HG02759 (cell line): ENCODE data around the gene GRWD1.

Experiments used
- ATAC-seq: cut with Tn5 transposase; IDR thresholded peaks from one replicate; pipeline ENCODE4 v1.9.1; 2021; ENCODE audit warnings: mild to moderate bottlenecking, moderate library complexity; ENCODE audit not compliant: unreplicated experiment

The GRWD1 gene

DNA sequence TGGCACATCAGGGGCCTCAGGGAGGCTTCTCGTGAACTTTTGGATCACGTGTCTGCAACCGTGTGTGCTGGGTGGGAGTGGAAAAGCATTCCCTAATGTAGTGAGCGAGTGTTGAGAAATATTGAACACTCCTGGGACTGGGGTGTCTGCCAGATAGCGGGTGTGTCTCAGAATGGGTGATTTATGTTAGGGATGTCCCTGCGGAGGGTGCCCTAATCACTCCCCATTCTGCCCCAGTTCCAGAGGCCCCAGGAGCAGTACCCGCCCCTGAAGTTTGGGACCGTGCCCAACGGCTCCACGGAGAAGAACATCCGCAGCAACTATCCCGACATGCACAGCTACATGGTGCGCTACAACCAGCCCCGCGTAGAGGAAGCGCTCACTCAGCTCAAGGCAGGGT is 24.2 kb upstream of the GRWD1 start:
- ATAC-seq: no peak

DNA sequence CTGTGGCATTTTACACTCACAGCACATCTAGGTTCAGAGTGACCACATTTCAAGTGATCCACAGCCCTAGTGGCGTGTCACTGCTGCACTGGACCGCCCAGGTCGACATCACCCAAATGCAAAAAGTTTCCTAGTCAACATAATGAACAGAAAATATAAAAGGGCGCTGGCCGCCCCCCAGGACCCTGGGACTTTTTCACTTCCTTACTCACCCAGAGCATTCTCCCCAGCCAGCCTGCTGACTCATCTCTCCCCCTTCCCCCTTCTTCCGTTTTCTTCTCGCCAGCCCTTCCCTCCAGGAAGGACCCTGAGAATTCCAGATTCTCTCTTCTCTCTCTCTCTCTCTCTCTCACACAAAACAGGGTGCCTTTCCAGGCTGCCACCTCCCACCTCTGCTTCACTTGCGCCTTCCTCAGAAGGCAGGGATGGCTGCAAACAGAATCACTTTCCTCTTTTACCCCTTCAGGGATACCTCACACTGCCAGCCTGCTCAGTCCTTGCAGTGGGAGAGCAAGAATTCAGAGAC is 21.0 kb upstream of the GRWD1 start:
- ATAC-seq: no peak

DNA sequence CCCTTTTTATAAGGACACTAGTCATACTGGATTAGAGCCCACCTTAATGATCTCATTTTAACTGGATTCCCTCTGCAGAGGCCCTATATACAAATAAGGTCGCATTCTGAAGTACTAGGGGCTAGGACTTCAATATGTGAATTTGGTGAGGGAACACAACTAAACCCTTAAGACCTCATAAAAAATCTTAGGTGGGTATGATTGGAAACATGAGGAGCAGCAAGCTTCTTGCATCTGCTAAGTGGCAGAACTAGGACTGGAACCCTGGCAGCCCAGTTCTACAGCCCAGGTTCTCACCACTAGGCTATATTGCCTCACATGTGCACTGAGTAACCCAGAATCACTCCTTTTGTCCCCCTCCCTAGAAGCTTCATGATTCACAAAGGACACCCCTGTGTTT is 17.1 kb upstream of the GRWD1 start:
- no peak for ATAC-seq

GRCh38 chr19:48433337-48433736 is 12.4 kb upstream of the GRWD1 start:
- no peak for ATAC-seq

DNA sequence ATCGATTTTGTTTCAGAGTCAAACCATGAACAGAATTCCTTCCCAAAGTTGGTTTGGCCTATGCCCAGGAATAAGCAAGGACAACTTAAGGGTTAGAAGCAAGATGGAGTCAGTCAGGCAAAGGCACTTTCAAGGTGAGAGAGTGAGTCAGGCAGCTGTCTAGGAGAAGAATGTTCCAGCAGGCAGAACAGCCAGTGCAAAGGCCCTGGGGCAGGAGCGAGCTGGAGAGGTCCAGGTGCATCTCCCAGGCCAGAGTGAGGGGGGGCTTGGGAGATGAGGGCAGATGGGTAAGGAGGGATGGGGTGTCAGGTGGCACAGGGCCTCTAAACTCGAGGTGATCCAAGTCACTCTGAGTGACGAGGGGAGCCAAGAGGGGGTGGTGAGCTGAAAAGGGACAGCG is 9.2 kb upstream of the GRWD1 start:
- no peak for ATAC-seq

DNA sequence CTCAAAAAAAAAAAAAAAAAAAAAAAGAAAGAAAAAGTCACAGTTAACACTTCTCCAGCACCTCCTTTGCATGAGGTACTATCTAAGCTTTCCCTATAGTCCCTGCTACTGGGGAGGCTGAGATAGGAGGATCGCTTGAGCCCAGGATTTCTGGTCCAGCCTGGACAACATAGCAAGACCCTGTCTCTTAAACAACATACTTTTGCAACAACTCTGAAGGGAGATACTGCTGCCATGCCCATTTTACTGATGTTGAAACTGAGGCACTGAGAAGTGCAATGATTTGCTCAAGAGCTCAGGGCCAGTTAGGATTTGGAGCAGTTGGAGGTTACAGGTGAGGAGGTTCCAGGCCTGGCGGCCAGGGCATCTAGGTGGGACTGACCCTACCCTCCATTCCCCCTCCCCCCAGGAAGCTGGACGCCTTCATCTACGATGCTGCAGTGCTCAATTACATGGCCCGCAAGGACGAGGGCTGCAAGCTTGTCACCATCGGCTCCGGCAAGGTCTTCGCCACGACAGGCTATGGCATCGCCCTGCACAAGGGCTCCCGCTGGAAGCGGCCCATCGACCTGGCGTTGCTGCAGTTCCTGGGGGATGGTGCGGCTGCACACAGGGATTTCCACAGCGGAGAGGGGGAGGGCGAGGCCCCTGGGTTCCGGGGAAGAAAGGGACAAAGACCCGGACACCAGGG is 4.3 kb upstream of the GRWD1 start:
- no peak for ATAC-seq

DNA sequence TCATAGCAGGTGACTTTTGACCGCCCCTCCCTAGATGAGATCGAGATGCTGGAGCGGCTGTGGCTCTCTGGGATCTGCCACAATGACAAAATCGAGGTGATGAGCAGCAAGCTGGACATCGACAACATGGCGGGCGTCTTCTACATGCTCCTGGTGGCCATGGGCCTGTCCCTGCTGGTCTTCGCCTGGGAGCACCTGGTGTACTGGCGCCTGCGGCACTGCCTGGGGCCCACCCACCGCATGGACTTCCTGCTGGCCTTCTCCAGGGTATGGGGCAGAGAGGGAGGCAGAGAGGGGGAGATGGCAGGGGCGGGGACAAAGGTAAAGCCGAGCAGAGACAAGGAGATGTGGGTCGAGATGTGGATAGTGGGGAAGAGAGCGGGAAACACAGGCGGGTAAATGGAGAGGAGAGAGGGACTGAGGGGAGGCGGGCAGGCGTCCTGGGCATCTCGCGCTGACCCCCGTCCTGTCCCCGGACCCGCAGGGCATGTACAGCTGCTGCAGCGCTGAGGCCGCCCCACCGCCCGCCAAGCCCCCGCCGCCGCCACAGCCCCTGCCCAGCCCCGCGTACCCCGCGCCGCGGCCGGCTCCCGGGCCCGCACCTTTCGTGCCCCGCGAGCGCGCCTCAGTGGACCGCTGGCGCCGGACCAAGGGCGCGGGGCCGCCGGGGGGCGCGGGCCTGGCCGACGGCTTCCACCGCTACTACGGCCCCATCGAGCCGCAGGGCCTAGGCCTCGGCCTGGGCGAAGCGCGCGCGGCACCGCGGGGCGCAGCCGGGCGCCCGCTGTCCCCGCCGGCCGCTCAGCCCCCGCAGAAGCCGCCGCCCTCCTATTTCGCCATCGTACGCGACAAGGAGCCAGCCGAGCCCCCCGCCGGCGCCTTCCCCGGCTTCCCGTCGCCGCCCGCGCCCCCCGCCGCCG is 3.4 kb upstream of the GRWD1 start:
- no peak for ATAC-seq

DNA sequence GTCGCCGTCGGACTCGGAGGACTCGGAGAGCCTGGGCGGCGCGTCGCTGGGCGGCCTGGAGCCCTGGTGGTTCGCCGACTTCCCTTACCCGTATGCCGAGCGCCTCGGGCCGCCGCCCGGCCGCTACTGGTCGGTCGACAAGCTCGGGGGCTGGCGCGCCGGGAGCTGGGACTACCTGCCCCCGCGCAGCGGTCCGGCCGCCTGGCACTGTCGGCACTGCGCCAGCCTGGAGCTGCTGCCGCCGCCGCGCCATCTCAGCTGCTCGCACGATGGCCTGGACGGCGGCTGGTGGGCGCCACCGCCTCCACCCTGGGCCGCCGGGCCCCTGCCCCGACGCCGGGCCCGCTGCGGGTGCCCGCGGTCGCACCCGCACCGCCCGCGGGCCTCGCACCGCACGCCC is 2.5 kb upstream of the GRWD1 start:
- ATAC-seq: no peak

DNA sequence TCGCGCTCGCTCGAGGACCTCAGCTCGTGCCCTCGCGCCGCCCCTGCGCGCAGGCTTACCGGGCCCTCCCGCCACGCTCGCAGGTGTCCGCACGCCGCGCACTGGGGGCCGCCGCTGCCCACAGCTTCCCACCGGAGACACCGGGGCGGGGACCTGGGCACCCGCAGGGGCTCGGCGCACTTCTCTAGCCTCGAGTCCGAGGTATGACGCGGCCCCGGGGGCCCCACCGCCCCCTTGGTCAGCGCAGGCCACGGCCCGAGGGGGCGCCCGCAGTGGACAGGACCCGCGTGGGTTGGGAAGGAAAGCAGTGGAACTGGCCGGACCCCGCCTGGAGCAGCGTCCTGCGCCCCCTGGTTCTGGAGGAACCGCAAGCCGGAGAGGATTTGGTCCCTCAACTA is 2.1 kb upstream of the GRWD1 start:
- ATAC-seq: no peak

DNA sequence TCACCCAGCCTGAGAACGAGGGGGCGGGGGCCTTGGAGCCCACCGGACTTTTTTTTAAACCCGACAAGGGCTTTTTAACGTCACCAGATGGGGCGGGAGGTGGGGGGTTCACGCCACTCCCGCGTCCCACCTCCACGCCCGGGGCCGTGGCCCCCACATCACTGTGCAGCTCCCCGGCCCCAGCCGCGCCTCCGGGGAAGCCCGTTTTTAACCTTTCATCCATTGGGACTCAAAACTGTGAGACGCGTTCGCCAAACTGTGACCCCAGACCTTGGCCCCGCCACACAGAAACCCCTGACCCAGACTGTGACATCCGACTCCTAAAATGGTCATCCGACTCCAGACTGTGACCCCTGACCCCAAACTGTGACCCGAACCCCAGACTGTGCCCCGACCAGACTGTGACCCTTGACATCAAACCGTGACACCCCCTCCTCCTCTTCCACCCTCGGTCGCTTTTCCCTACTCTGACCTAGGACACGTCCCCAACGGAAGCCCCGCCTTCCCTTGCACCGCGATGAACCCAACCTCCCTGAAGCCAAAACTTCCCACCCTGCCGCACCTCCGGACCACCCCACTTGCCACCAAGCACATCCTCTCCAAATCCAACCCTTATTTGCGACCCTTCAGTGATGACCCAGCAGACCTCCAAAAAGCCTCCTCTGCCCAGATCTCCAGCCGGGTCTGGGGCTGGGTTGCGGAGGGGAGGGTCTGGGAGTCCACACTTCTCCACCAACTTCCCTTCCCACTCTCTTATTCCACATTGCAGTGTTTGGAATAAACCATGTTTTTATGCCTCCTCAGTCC is 1.5 kb upstream of the GRWD1 start:
- no peak for ATAC-seq

- no peak for ATAC-seq
These were observed 915 bp upstream of the GRWD1 start for GRCh38 chr19:48444936-48445200.

GRCh38 chr19:48445256-48445605 is 552 bp upstream of the GRWD1 start:
- ATAC-seq: peak; percentile 6

DNA sequence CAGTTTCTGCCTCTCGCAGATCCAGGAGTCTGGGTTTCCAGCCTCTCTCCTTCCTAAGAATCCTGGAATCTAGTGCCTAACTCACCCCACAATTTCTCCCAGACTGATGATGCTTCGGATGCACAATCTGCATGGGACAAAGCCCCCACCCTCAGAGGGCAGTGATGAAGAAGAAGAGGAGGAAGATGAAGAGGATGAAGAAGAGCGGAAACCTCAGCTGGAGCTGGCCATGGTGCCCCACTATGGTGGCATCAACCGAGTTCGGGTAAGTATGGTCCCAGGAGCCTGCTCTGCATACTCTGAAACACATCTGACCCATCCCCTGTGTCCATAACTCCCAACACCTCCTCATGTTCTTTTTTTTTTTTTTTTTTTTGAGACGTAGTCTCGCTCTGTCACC is 796 bp downstream of the GRWD1 start:
- no peak for ATAC-seq

- no peak for ATAC-seq
These were observed 2.8 kb downstream of the GRWD1 start for GRCh38 chr19:48448563-48448962.

- no peak for ATAC-seq
These were observed 4.7 kb downstream of the GRWD1 start for GRCh38 chr19:48450441-48450840.

- ATAC-seq: no peak
These were observed 5.1 kb downstream of the GRWD1 start for GRCh38 chr19:48450863-48451262.

DNA sequence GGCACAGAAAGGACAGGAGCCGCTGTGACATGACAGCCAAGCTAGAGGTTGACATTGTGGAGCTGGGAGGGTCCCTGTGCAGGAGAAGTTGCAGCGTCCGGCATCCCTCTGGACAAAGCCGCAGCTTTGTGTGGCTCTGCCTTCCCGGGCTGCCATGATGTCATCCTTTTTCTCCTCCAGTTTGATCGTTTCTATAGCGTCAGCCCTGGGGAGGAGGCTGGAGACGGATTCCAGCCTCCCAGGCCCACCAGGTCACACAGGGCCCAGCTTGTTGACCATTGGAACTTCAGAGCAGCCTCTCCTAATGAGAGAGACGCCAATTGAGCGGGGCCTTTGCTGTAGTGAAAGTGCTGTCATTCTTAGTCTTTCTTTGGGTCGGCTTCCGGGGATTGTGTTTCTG is 5.8 kb downstream of the GRWD1 start:
- ATAC-seq: no peak

DNA sequence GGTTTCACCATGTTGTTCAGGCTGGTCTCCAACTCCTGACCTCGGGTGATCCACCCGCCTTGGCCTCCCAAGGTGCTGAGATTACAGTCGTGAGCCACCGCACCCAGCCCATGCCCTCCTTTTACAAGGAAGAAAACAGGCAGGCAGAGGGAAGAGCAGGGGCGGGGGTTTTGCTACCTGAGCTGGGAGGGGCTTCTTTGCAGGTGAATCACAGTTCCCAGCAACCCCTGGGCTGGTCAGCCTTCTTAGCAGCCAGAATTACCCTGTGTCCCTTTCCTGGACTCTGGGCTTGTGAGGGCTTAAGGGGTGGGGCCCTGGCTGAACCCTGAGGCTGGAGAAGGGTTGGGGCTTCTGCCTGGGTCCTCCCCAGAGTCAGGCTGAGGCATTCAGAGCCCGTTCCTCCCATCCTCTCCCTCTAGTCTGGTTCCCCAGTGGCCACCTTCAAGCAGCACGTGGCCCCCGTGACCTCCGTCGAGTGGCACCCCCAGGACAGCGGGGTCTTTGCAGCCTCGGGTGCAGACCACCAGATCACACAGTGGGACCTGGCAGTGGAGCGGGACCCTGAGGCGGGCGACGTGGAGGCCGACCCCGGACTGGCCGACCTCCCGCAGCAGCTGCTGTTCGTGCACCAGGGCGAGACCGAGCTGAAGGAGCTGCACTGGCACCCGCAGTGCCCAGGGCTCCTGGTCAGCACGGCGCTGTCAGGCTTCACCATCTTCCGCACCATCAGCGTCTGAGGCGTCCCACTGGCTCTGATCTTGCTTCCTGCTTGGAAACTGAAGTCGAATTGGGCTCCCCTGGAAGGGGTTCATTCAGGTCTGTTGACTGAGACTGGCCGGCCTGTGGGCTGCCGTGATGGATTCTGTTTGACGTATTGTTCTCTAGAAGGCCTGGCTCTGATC is 6.8 kb downstream of the GRWD1 start:
- ATAC-seq: no peak

GRCh38 chr19:48454150-48454730 is 8.5 kb downstream of the GRWD1 start:
- no peak for ATAC-seq

- no peak for ATAC-seq
These were observed 9.6 kb downstream of the GRWD1 start, which contains the start of gene KCNJ14 for GRCh38 chr19:48455171-48455907. KCNJ14 (plus strand) TSS chr19:48455574; CDS start chr19:48461725, 6,151 bp downstream.
